Tibial nerve (tissue), 4 donors: ENCODE data around the gene SNX15. TPM values are rescaled to one million over a fixed set of nuclear protein-coding genes. Genes with fewer than 3 reads are reported as not detected.
A peak's percentile ranks its signal among the peaks of the same experiment; 100 is the strongest.

ENCODE experiments used
- DNase-seq, 2 donors: peaks; one replicate each; pipeline ENCODE4 v3.0.0-alpha.2; 2019; ENCODE audit warnings: low spot score in 2 of 2
- H3K27ac ChIP-seq, 4 donors: fragments of 200-600 bp; sonication (generic) in 3 of 4; one replicate each; pipeline ENCODE4 v1.5.1; 2017 to 2019; ENCODE audit warnings: mild to moderate bottlenecking in 1 of 4
- H3K27me3 ChIP-seq, 2 donors: fragments of 200-600 bp; sonication (generic) in 1 of 2; one replicate each; pipeline versions ENCODE4 v1.5.1 to v1.6.0; 2017 to 2019
- H3K36me3 ChIP-seq, 3 donors: fragments of 200-600 bp; sonication (generic); one replicate each; pipeline ENCODE4 v1.5.1; 2018 to 2019
- H3K4me1 ChIP-seq, 4 donors: fragments of 200-600 bp; sonication (generic) in 3 of 4; one replicate each; pipeline ENCODE4 v1.5.1; 2017 to 2019
- H3K4me3 ChIP-seq, 4 donors: fragments of 200-600 bp; sonication (generic) in 3 of 4; one replicate each; pipeline ENCODE4 v1.5.1; 2017 to 2019; ENCODE audit warnings: mild to moderate bottlenecking in 1 of 4, moderate library complexity in 1 of 4
- H3K9me3 ChIP-seq, 4 donors: fragments of 200-600 bp; sonication (generic) in 3 of 4; one replicate each; pipeline ENCODE4 v1.5.1; 2017 to 2019
- CTCF ChIP-seq, 5 experiments: fragments of 200-600 bp in 3 of 5; fragments of 450-650 bp in 2 of 5; sonication (generic) in 3 of 5; IDR thresholded peaks; one replicate each; pipeline ENCODE4 v1.5.1; 2016 to 2019; ENCODE audit warnings: antibody characterized with exemption in 5 of 5, mild to moderate bottlenecking in 3 of 5, moderate library complexity in 2 of 5
- EP300 ChIP-seq, 2 donors: sonication (generic); formaldehyde crosslinking; IDR thresholded peaks; one replicate each; pipeline ENCODE4 v1.6.1; 2017; ENCODE audit warnings: antibody characterized with exemption in 2 of 2, mild to moderate bottlenecking in 1 of 2
- POLR2A ChIP-seq, 2 donors: fragments of 450-650 bp; IDR thresholded peaks; one replicate each; pipeline ENCODE4 v1.6.1; 2017; ENCODE audit warnings: antibody characterized with exemption in 2 of 2, mild to moderate bottlenecking in 2 of 2, moderate library complexity in 2 of 2
- WGBS, 2 donors: methylation state at CpG; one replicate each; pipeline ENCODE4 v1.1.5; 2018; 5-methylcytosine and 5-hydroxymethylcytosine counted together
- total RNA-seq, 4 donors: library from RNA; depleted of rRNA; stranded (reverse); fragments of >200 nt; gene quantifications; one replicate each; pipeline ENCODE4 v1.1.0, GENCODE V29; 2016

SNX15 gene
- total RNA-seq, 4 donors from 2014 or later, result 17.1 to 33.3 (median 24.2) TPM

DNA sequence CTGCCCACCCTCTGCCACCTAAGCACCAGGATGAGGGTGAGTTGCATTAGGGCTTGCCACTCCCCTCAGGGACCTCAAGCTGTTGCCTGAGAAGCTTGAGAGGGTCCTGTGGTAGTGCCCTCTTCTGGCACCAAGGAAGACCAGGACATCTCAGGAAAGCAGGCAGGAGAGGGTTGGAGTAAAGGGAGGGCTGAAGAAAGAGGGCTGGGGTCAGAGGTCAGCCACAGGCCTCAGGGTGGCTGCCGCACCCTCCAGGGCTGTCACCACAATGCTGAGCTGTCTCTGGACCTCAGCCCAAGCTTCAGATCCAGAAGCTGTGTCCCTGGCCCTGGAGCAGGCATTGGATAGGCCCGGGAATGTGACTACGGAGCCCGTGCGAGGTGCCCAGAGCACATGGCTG lies 17.8 kb downstream of the SNX15 start:
- no peaks in the 10 kb centered on the region for H3K9me3 ChIP-seq
- peaks cover 0 to 53% (median 6%) of the 10 kb centered on the region in 4 donors for H3K4me1 ChIP-seq
- DNase-seq, result no peak
- peaks cover 0 to 28% (median 0%) of the 10 kb centered on the region in 3 donors for H3K36me3 ChIP-seq
- WGBS, 2 donors, result 66 to 97% methylated on average over 3 to 5 of the region's 5 CpGs
- no peak overlapping the region for H3K4me3 ChIP-seq
- no peak overlapping the region for H3K27ac ChIP-seq
- TF ChIP-seq CTCF (IDR thresholded peaks at IDR 0.05), result no peak
- TF ChIP-seq POLR2A (IDR thresholded peaks at IDR 0.05), result no peak
- TF ChIP-seq EP300 (IDR thresholded peaks at IDR 0.05), result no peak
- H3K27me3 ChIP-seq, result no peaks in the 10 kb centered on the region

DNA sequence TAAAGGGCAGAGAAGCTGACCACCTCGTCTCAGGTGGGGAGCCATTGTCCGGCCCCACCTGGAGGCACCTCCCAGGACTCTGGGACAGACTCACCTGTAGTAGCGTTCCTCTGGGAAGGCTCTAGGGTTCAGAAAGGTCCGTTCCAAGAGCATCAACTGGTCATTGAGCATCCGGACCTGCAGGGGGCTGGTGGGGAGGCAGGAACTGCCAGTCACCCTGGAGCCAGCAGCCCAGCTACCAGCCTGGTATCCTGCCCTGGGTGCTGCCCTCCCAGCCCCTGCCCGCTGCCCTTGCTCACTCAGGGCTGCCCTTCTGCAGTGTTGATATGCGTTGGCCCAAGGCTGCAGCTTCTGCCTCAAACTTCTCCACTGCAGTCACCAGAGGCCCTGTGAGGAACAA lies 18.5 kb downstream of the SNX15 start:
- Histone ChIP-seq H3K27me3 (no peaks in the 10 kb centered on the region), H3K9me3 (no peaks in the 10 kb centered on the region), H3K36me3 (peaks cover 0 to 28% (median 0%) of the 10 kb centered on the region in 3 donors), H3K4me3 (no peak overlapping the region), H3K27ac (no peak overlapping the region), H3K4me1 (peaks cover 0 to 47% (median 6%) of the 10 kb centered on the region in 4 donors)
- no peak for DNase-seq
- no peak for TF ChIP-seq POLR2A (IDR thresholded peaks at IDR 0.05)
- no peak for TF ChIP-seq CTCF (IDR thresholded peaks at IDR 0.05)
- TF ChIP-seq EP300 (IDR thresholded peaks at IDR 0.05), result no peak
- WGBS, 2 donors, result 83 to 88% methylated on average over 6 of the region's 7 CpGs

DNA sequence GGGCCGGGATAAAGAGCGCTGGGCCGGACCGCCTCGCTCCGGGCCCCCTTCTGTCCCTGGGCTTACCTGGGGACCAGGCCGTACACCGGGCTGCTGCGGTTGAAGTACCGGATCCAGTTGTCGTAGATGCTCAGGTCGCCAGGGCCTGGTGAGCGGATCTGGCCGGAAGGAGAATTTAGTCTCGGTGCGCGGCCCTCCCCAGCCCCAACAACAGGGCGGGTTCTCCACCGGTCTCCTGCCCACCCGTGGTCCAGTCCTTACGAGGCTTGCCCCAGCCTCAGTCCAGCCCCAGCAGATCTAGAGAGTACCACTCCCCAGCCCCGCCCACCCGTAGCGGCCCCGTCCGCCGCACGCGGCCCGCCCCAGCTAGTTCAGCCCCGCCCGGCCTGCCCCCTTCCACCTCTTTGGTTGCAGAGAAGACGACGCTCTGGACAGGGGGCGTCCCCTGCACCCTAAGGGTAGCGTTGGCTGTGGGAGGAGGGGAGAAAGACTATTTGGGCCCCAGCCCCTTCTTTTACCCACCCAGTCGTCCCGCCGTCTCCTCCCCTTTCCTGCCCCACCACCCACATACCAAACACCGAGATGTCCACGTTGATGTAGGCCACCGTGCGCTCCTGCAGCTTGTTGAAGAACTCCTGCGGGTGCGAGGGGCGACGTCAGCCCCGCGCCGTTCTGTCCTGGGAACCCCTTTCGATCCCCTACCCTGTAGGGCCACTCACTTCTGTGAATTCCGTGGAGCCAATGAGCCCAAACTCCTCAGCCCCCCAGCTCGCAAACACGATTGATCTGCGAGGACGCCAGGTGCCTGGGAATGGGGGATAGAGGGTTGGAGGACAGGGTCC lies 20.6 kb downstream of the SNX15 start:
- peak overlapping the region; percentile 17 to 59 (median 48) for H3K4me3 ChIP-seq
- 13 to 18% methylated on average over 52 to 54 of the region's 56 CpGs for WGBS, 2 donors
- peaks cover 0 to 35% (median 3%) of the 10 kb centered on the region in 4 donors for H3K4me1 ChIP-seq
- TF ChIP-seq EP300 (IDR thresholded peaks at IDR 0.05) (no peak), CTCF (IDR thresholded peaks at IDR 0.05) (no peak), POLR2A (IDR thresholded peaks at IDR 0.05) (no peak)
- H3K9me3 ChIP-seq, result no peaks in the 10 kb centered on the region
- H3K27me3 ChIP-seq, result no peaks in the 10 kb centered on the region
- H3K36me3 ChIP-seq, result peaks cover 0 to 28% (median 0%) of the 10 kb centered on the region in 3 donors
- H3K27ac ChIP-seq, result peak overlapping the region in 2 of 4 donors; percentile 64 to 74
- DNase-seq, result peak; percentile 8 to 19

- 65 to 68% methylated on average over 9 of the region's 9 CpGs for WGBS, 2 donors
Observed at GRCh38 chr11:65051398-65051858, 24.2 kb downstream of the SNX15 start.

More at GRCh38 chr11:65051398-65051858, 24.2 kb downstream of the SNX15 start:
- TF ChIP-seq EP300 (IDR thresholded peaks at IDR 0.05), result no peak
- no peak for TF ChIP-seq POLR2A (IDR thresholded peaks at IDR 0.05)
- TF ChIP-seq CTCF (IDR thresholded peaks at IDR 0.05), result no peak
- no peaks in the 10 kb centered on the region for H3K9me3 ChIP-seq
- peaks cover 0 to 18% (median 3%) of the 10 kb centered on the region in 4 donors for H3K4me1 ChIP-seq
- DNase-seq, result no peak
- no peak overlapping the region for H3K27ac ChIP-seq
- H3K4me3 ChIP-seq, result no peak overlapping the region
- H3K36me3 ChIP-seq, result no peaks in the 10 kb centered on the region
- H3K27me3 ChIP-seq, result no peaks in the 10 kb centered on the region
